IMR-90 (cell line): Measurements from ENCODE around the gene TMCO2. TPM values are rescaled to one million over a fixed set of nuclear protein-coding genes. Genes with fewer than 3 reads are reported as not detected.
A peak's percentile ranks its signal among the peaks of the same experiment; 100 is the strongest.

ENCODE experiments used
- ATAC-seq: fragments of 200-7000 bp; cut with Tn5 transposase; 2 replicates; pipeline ENCODE4 v1.9.1; 2020; ENCODE audit warnings: low read depth, mild to moderate bottlenecking, moderate library complexity
- BruUV-seq: library from RNA; stranded (reverse); fragments of 400-500 nt; replicated peaks from 2 replicates; lab custom pipeline; 2021; lab: Mats Ljungman, UMichigan
- CTCF ChIA-PET: fragments of 300-600 bp; formaldehyde crosslinking; extraction: SDS; loops from one replicate; lab custom pipeline; 2021; ENCODE audit warnings: antibody characterized with exemption; lab: Yijun Ruan, JAX
- POLR2A ChIA-PET: fragments of 300-600 bp; sonication (Branson Sonifier 250); formaldehyde crosslinking; loops from one replicate; lab custom pipeline; 2022; ENCODE audit warnings: antibody characterized with exemption; ENCODE audit not compliant: unreplicated experiment; lab: Charles Lee
- DNase-seq: peaks from one replicate; pipeline ENCODE4 v3.0.0; 2013
- H2AFZ ChIP-seq: replicated peaks from 2 replicates; pipeline ENCODE3; 2013; ENCODE audit warnings: low read length, mild to moderate bottlenecking; ENCODE audit not compliant: poor library complexity
- H2AK5ac ChIP-seq: 2 replicates; pipeline ENCODE4 v1.6.1; 2013; ENCODE audit warnings: low read depth, low read length, inconsistent platforms
- H2AK9ac ChIP-seq: replicated peaks from 2 replicates; pipeline ENCODE3; 2013; ENCODE audit warnings: mild to moderate bottlenecking, low read depth, low read length, moderate library complexity; ENCODE audit not compliant: poor library complexity
- H2BK120ac ChIP-seq: 2 replicates; pipeline ENCODE4 v1.6.1; 2013; ENCODE audit warnings: low read depth, low read length, inconsistent platforms
- H2BK15ac ChIP-seq: 3 replicates; pipeline ENCODE4 v1.6.1; 2013; ENCODE audit warnings: low read depth, low read length, inconsistent platforms
- H2BK20ac ChIP-seq: 2 replicates; pipeline ENCODE4 v1.6.1; 2013; ENCODE audit warnings: low read depth, mild to moderate bottlenecking, inconsistent platforms, low read length, moderate library complexity
- H2BK5ac ChIP-seq: 2 replicates; pipeline ENCODE4 v1.6.1; 2013; ENCODE audit warnings: mild to moderate bottlenecking, low read depth, low read length, inconsistent platforms; ENCODE audit not compliant: poor library complexity, severe bottlenecking
- H3K14ac ChIP-seq: replicated peaks from 2 replicates; pipeline ENCODE4 v1.6.1; 2013; ENCODE audit warnings: low read depth, low read length, inconsistent platforms
- H3K18ac ChIP-seq: 2 replicates; pipeline ENCODE4 v1.6.1; 2013; ENCODE audit warnings: low read depth, low read length, control low read depth
- H3K23ac ChIP-seq: 2 replicates; pipeline ENCODE4 v1.6.1; 2013; ENCODE audit warnings: low read depth, low read length, inconsistent platforms
- H3K27ac ChIP-seq: 2 replicates; pipeline ENCODE4 v1.5.1; 2013; ENCODE audit warnings: mild to moderate bottlenecking, control low read depth, low read length; ENCODE audit not compliant: insufficient read depth
- H3K27me3 ChIP-seq: 2 replicates; pipeline ENCODE4 v1.6.1; 2013; ENCODE audit warnings: low read length; ENCODE audit not compliant: control insufficient read depth, insufficient read depth
- H3K36me3 ChIP-seq: 2 replicates; pipeline ENCODE4 v1.6.1; 2013; ENCODE audit warnings: low read length, mixed read lengths; ENCODE audit not compliant: control insufficient read depth, insufficient read depth
- H3K4ac ChIP-seq: 2 replicates; pipeline ENCODE4 v1.6.1; 2013; ENCODE audit warnings: low read depth, low read length, inconsistent platforms
- H3K4me1 ChIP-seq: 2 replicates; pipeline ENCODE4 v1.6.1; 2013; ENCODE audit warnings: low read length, mixed read lengths; ENCODE audit not compliant: control insufficient read depth, insufficient read depth
- H3K4me2 ChIP-seq: 2 replicates; pipeline ENCODE4 v1.6.1; 2013; ENCODE audit warnings: low read depth, mild to moderate bottlenecking, control low read depth, low read length, moderate library complexity
- H3K4me3 ChIP-seq: 2 replicates; pipeline ENCODE4 v1.5.1; 2013; ENCODE audit warnings: low read depth, mild to moderate bottlenecking, control low read depth, low read length, moderate library complexity; ENCODE audit not compliant: insufficient read depth
- H3K56ac ChIP-seq: 2 replicates; pipeline ENCODE4 v1.6.1; 2013; ENCODE audit warnings: low read length, inconsistent platforms; ENCODE audit not compliant: insufficient read depth; ENCODE audit errors: extremely low read depth
- H3K79me1 ChIP-seq, 2 experiments: 2 replicates each; pipeline ENCODE4 v1.6.1; 2013; ENCODE audit warnings: low read length in 2 of 2, inconsistent platforms in 1 of 2, low read depth in 1 of 2
- H3K9ac ChIP-seq: 2 replicates; pipeline ENCODE4 v1.6.1; 2013; ENCODE audit warnings: low read depth, low read length, control low read depth
- H3K9me1 ChIP-seq: 2 replicates; pipeline ENCODE4 v1.6.1; 2013; ENCODE audit warnings: low read length, inconsistent platforms; ENCODE audit not compliant: insufficient read depth
- H3K9me3 ChIP-seq: 2 replicates; pipeline ENCODE4 v1.6.1; 2013; ENCODE audit warnings: low read length; ENCODE audit not compliant: control insufficient read depth, insufficient read depth
- H4K20me1 ChIP-seq: 2 replicates; pipeline ENCODE4 v1.6.1; 2013; ENCODE audit warnings: low read length, inconsistent platforms; ENCODE audit not compliant: insufficient read depth
- H4K5ac ChIP-seq: 2 replicates; pipeline ENCODE4 v1.6.1; 2013; ENCODE audit warnings: mild to moderate bottlenecking, low read depth, low read length, control low read depth
- H4K8ac ChIP-seq, 2 experiments: 2 replicates each; pipeline ENCODE4 v1.6.1; 2013; ENCODE audit warnings: low read depth in 2 of 2, low read length in 2 of 2, control low read depth in 1 of 2, inconsistent platforms in 1 of 2
- H4K91ac ChIP-seq: 2 replicates; pipeline ENCODE4 v1.6.1; 2013; ENCODE audit warnings: low read depth, low read length, inconsistent platforms; ENCODE audit not compliant: insufficient read depth
- MAFK ChIP-seq: IDR thresholded peaks from 2 replicates; pipeline ENCODE4 v1.6.1; 2012; ENCODE audit warnings: low read depth, low read length, improper control_type of control experiment
- RFX5 ChIP-seq: IDR thresholded peaks from 2 replicates; pipeline ENCODE4 v1.8.0; 2012; ENCODE audit warnings: low read depth, mild to moderate bottlenecking, low read length, moderate library complexity
- WGBS, 2 experiments: methylation state at CpG; one replicate each; pipeline versions ENCODE4 v1.1.5 to v1.1.7; 2013; ENCODE audit warnings: missing lambda C conversion rate in 2 of 2; ENCODE audit not compliant: insufficient read length in 1 of 2; ENCODE audit errors: extremely low coverage in 2 of 2; 5-methylcytosine and 5-hydroxymethylcytosine counted together
- dilution Hi-C: fragments of 300-500 bp; cut with HindIII; formaldehyde crosslinking; loops from one replicate; pipeline ENCODE4 v1.14.3; 2018; ENCODE audit warnings: low sequenced_read_pairs; ENCODE audit not compliant: unreplicated experiment
- in situ Hi-C: fragments of 300-500 bp; cut with MboI; formaldehyde crosslinking; loops from 3 replicates; pipeline ENCODE4 v1.14.3; 2019; ENCODE audit warnings: low sequenced_read_pairs, inconsistent platforms, mixed read lengths
- intact Hi-C: fragments of 100-400 bp; cut with micrococcal nuclease; formaldehyde crosslinking; loops from 2 replicates; pipeline ENCODE4 v1.10.0; 2022
- polyA plus RNA-seq, 3 experiments: library from polyadenylated mRNA; depleted of rRNA; stranded (reverse); fragments of >200 nt; gene quantifications; 2 replicates each; pipeline ENCODE4 v1.2.3, GENCODE V29; 2012; ENCODE audit warnings: low replicate concordance in 1 of 3
- total RNA-seq: library from RNA; depleted of rRNA; stranded (reverse); fragments of >200 nt; gene quantifications from 2 replicates; pipeline ENCODE4 v1.2.3, GENCODE V29; 2012

Gene TMCO2
- total and polyA plus RNA-seq, 2 of the 4 experiments (the other 2 are of a cell fraction) = not detected

DNA sequence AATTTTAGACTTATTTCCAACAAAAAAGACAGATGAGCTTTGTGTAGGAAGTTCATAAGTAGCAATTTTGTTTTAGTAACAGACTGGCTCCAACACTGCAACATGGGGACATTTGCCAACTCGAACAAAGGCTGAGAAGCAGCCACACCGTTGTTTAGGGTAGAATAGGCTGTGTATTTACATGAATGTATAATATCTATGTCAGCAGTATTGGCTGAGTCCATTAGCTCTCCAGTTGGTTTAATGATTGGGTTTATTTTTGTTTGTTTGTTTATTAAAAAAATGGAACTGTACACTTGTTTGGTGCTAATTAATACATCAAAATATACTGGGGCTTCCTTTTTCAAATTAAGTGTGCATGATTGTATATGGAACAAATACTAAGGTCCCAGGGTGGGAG is 7.3 kb upstream of the TMCO2 start:
- WGBS, 2 experiments = 100% methylated on average over 1 of the region's 2 CpGs; no CpG with 5 or more reads in 1 of the 2 experiments

More for the DNA sequence above, 7.3 kb upstream of the TMCO2 start:
- DNase-seq (no peak), ATAC-seq (no peak)
- H3K9me3 ChIP-seq = no peaks in the 10 kb centered on the region
- dilution Hi-C loops (no loop called here), intact Hi-C loops (loop anchor here (2.0 kb wide), 1 partner anchor 16 kb away; no protein-coding TSS in a partner anchor), in situ Hi-C loops (no loop called here)
- H3K14ac ChIP-seq = no peak overlapping the region
- no peak overlapping the region for H2AK9ac ChIP-seq
- peaks cover 3% of the 10 kb centered on the region; the same call in 1 of the 2 replicates for H3K4me1 ChIP-seq
- H2BK5ac ChIP-seq = no peak overlapping the region
- no peak overlapping the region for H3K56ac ChIP-seq
- ChIA-PET POLR2A (no interaction called here), CTCF (interaction anchor here (0.5 to 1.2 kb wide), 3 partner anchors 26 to 1564 kb away, joined by 3 to 5 read pairs (median 3); partner anchors contain the start of gene RLF)
- peaks cover 15% of the 10 kb centered on the region for H3K36me3 ChIP-seq
- H3K23ac ChIP-seq = no peak overlapping the region
- no peak overlapping the region for H2BK15ac ChIP-seq
- H3K4me3 ChIP-seq = no peak overlapping the region
- no peak overlapping the region for H2BK20ac ChIP-seq
- H3K18ac ChIP-seq = no peak overlapping the region
- H3K9ac ChIP-seq = no peak overlapping the region
- no peak overlapping the region for H3K27ac ChIP-seq
- no peaks in the 10 kb centered on the region for H4K20me1 ChIP-seq
- H2AK5ac ChIP-seq = no peak overlapping the region
- no peak overlapping the region for H4K91ac ChIP-seq
- H3K4me2 ChIP-seq = no peak overlapping the region
- no peak overlapping the region for H2AFZ ChIP-seq
- TF ChIP-seq MAFK (peak; percentile 60), RFX5 (no peak)
- peaks cover 17 to 43% of the 10 kb centered on the region in 2 experiments for H3K79me1 ChIP-seq
- H4K8ac ChIP-seq = no peak overlapping the region
- no TSS peak for BruUV-seq
- no peak overlapping the region for H4K5ac ChIP-seq
- H3K4ac ChIP-seq = no peak overlapping the region
- no peaks in the 10 kb centered on the region for H3K27me3 ChIP-seq
- no peaks in the 10 kb centered on the region; the same call in 1 of the 2 replicates for H3K9me1 ChIP-seq
- H2BK120ac ChIP-seq = no peak overlapping the region
